H1 (cell line): ENCODE measurements around the gene CAMTA2. TPM values are rescaled to one million over a fixed set of nuclear protein-coding genes. Genes with fewer than 3 reads are reported as not detected.

ENCODE experiments used
- CTCF ChIA-PET: fragments of 300-600 bp; sonication (Branson Sonifier 250); formaldehyde crosslinking; loops from one replicate; lab custom pipeline; 2021; ENCODE audit not compliant: partially characterized antibody; lab: Charles Lee
- POLR2A ChIA-PET: fragments of 300-600 bp; sonication (Branson Sonifier 250); formaldehyde crosslinking; loops from one replicate; lab custom pipeline; 2021; ENCODE audit warnings: inconsistent platforms; ENCODE audit not compliant: partially characterized antibody; lab: Charles Lee
- DNase-seq, 2 experiments: peaks; one replicate each; pipeline versions ENCODE4 v3.0.0 to v3.0.0-alpha.2; 2010 to 2022; ENCODE audit warnings: low spot score in 2 of 2, low read depth in 1 of 2, mixed read lengths in 1 of 2
- FAIRE-seq: peaks from 2 replicates; lab custom pipeline; 2011; peaks lifted over from hg19 to GRCh38; lab: Jason Lieb, UNC
- H2AFZ ChIP-seq: 2 replicates; pipeline ENCODE4 v1.8.1; 2012; ENCODE audit warnings: low read length, inconsistent platforms
- H2AK5ac ChIP-seq: 2 replicates; pipeline ENCODE4 v1.6.1; 2013; ENCODE audit warnings: low read depth, low read length
- H2BK120ac ChIP-seq: replicated peaks from 2 replicates; pipeline ENCODE3; 2013; ENCODE audit warnings: low read depth, low read length, inconsistent platforms
- H2BK12ac ChIP-seq: 2 replicates; pipeline ENCODE4 v1.6.1; 2013; ENCODE audit warnings: low read depth, low read length
- H2BK15ac ChIP-seq: 2 replicates; pipeline ENCODE4 v1.6.1; 2013; ENCODE audit warnings: low read length
- H2BK20ac ChIP-seq: 2 replicates; pipeline ENCODE4 v1.6.1; 2013; ENCODE audit warnings: low read length
- H2BK5ac ChIP-seq: 2 replicates; pipeline ENCODE4 v1.6.1; 2013; ENCODE audit warnings: low read depth, low read length
- H3K14ac ChIP-seq: 2 replicates; pipeline ENCODE4 v1.6.1; 2013; ENCODE audit warnings: inconsistent platforms; ENCODE audit not compliant: insufficient read length
- H3K18ac ChIP-seq: 2 replicates; pipeline ENCODE4 v1.6.1; 2013; ENCODE audit warnings: low read length; ENCODE audit errors: extremely low read depth
- H3K23ac ChIP-seq: 2 replicates; pipeline ENCODE4 v1.6.1; 2013; ENCODE audit warnings: inconsistent platforms; ENCODE audit not compliant: insufficient read length
- H3K23me2 ChIP-seq: 2 replicates; pipeline ENCODE4 v1.6.1; 2013; ENCODE audit warnings: low read depth, low read length
- H3K27ac ChIP-seq: 2 replicates; pipeline ENCODE4 v1.6.1; 2011; ENCODE audit warnings: low read depth, low read length, inconsistent platforms
- H3K27me3 ChIP-seq, 4 experiments: replicated peaks in 1 of 4; 1 replicate in 1 of 4; 2 replicates in 3 of 4; pipeline versions ENCODE4 v1.6.1 to v1.8.1; 2011 to 2013; ENCODE audit warnings: low read length in 3 of 4, mild to moderate bottlenecking in 3 of 4, inconsistent platforms in 2 of 4, mixed read lengths in 2 of 4, moderate library complexity in 1 of 4; ENCODE audit not compliant: control insufficient read depth in 3 of 4, insufficient read depth in 3 of 4; ENCODE audit errors: extremely low read depth in 1 of 4
- H3K36me3 ChIP-seq, 4 experiments: 2 replicates each; pipeline versions ENCODE4 v1.6.1 to v1.8.1; 2011 to 2013; ENCODE audit warnings: mild to moderate bottlenecking in 4 of 4, low read length in 3 of 4, moderate library complexity in 2 of 4, control low read depth in 1 of 4, inconsistent platforms in 1 of 4; ENCODE audit not compliant: insufficient read depth in 4 of 4, control insufficient read depth in 2 of 4
- H3K4ac ChIP-seq: replicated peaks from 2 replicates; pipeline ENCODE3; 2013; ENCODE audit warnings: low read length, low read depth, mixed read lengths, inconsistent platforms; ENCODE audit not compliant: insufficient read length
- H3K4me1 ChIP-seq, 4 experiments: replicated peaks in 1 of 4; 1 replicate in 1 of 4; 2 replicates in 3 of 4; pipeline versions ENCODE4 v1.6.1 to v1.8.1; 2011 to 2013; ENCODE audit warnings: low read length in 3 of 4, inconsistent platforms in 2 of 4, mixed read lengths in 1 of 4; ENCODE audit not compliant: insufficient read depth in 4 of 4, control insufficient read depth in 3 of 4
- H3K4me2 ChIP-seq, 2 experiments: 2 replicates each; pipeline versions ENCODE4 v1.6.1 to v1.8.1; 2011 to 2013; ENCODE audit warnings: low read depth in 2 of 2, low read length in 2 of 2, control low read depth in 1 of 2, inconsistent platforms in 1 of 2, mild to moderate bottlenecking in 1 of 2; ENCODE audit not compliant: insufficient read depth in 1 of 2
- H3K4me3 ChIP-seq, 4 experiments: fragments of 200-600, 300-600 bp in 1 of 4; sonication (generic), shearing (Covaris generic), sonication (Bioruptor Twin) in 1 of 4; 2 replicates each; pipeline versions ENCODE4 v1.5.1 to v1.8.1; 2011 to 2016; ENCODE audit warnings: low read length in 4 of 4, low read depth in 3 of 4, control low read depth in 2 of 4, inconsistent platforms in 2 of 4, mild to moderate bottlenecking in 2 of 4, mixed read lengths in 1 of 4, moderate library complexity in 1 of 4; ENCODE audit not compliant: insufficient read depth in 2 of 4; ENCODE audit errors: extremely low read depth in 1 of 4
- H3K56ac ChIP-seq: replicated peaks from 2 replicates; pipeline ENCODE3; 2013; ENCODE audit warnings: low read depth, mild to moderate bottlenecking, mixed read lengths, low read length, inconsistent platforms; ENCODE audit not compliant: insufficient read length
- H3K79me1 ChIP-seq: 2 replicates; pipeline ENCODE4 v1.6.1; 2013; ENCODE audit warnings: low read depth, low read length, control low read depth
- H3K79me2 ChIP-seq, 2 experiments: 2 replicates each; pipeline versions ENCODE4 v1.6.1 to v1.8.1; 2012 to 2013; ENCODE audit warnings: low read length in 2 of 2, mild to moderate bottlenecking in 2 of 2, inconsistent platforms in 1 of 2; ENCODE audit not compliant: insufficient read depth in 2 of 2, control insufficient read depth in 1 of 2
- H3K9ac ChIP-seq, 4 experiments: replicated peaks in 1 of 4; 1 replicate in 1 of 4; 2 replicates in 3 of 4; pipeline versions ENCODE4 v1.6.1 to v1.8.1; 2011 to 2013; ENCODE audit warnings: low read depth in 3 of 4, low read length in 3 of 4, control low read depth in 2 of 4, mild to moderate bottlenecking in 2 of 4, moderate library complexity in 2 of 4, inconsistent platforms in 1 of 4; ENCODE audit errors: extremely low read depth in 1 of 4
- H3K9me3 ChIP-seq, 2 experiments: 2 replicates each; pipeline versions ENCODE4 v1.6.1 to v1.8.1; 2012 to 2013; ENCODE audit warnings: mild to moderate bottlenecking in 2 of 2, moderate library complexity in 2 of 2, control low read depth in 1 of 2, inconsistent platforms in 1 of 2, low read depth in 1 of 2, low read length in 1 of 2, mixed read lengths in 1 of 2; ENCODE audit not compliant: insufficient read depth in 2 of 2
- H4K20me1 ChIP-seq, 2 experiments: replicated peaks in 1 of 2; 2 replicates each; pipeline versions ENCODE3 to v1.8.1; 2011 to 2013; ENCODE audit warnings: inconsistent platforms in 2 of 2, low read length in 2 of 2, mild to moderate bottlenecking in 1 of 2; ENCODE audit not compliant: insufficient read depth in 2 of 2, control insufficient read depth in 1 of 2
- H4K5ac ChIP-seq: 2 replicates; pipeline ENCODE4 v1.6.1; 2013; ENCODE audit warnings: low read length, low read depth, mixed read lengths, inconsistent platforms; ENCODE audit not compliant: insufficient read length
- H4K8ac ChIP-seq: 2 replicates; pipeline ENCODE4 v1.8.0; 2013; ENCODE audit warnings: mild to moderate bottlenecking, moderate library complexity, low read length, inconsistent platforms; ENCODE audit not compliant: insufficient read depth; ENCODE audit errors: extremely low read depth
- H4K91ac ChIP-seq: replicated peaks from 2 replicates; pipeline ENCODE3; 2013; ENCODE audit warnings: low read length, mixed read lengths, inconsistent platforms; ENCODE audit not compliant: insufficient read length
- HDAC2 ChIP-seq, 2 experiments: fragments of 300-600 bp in 1 of 2; sonication (generic) in 1 of 2; IDR thresholded peaks; 2 replicates each; pipeline ENCODE4 v1.6.1; 2011 to 2012; ENCODE audit warnings: low read depth in 2 of 2, low read length in 2 of 2, mild to moderate bottlenecking in 2 of 2, moderate library complexity in 2 of 2, borderline replicate concordance in 1 of 2, inconsistent platforms in 1 of 2
- POLR2A ChIP-seq, 2 experiments: IDR thresholded peaks; 1 replicate in 1 of 2; 2 replicates in 1 of 2; pipeline ENCODE4 v1.6.1; 2011; ENCODE audit warnings: low read depth in 2 of 2, low read length in 2 of 2, mild to moderate bottlenecking in 2 of 2; ENCODE audit errors: control extremely low read depth in 1 of 2
- TBP ChIP-seq: IDR thresholded peaks from 2 replicates; pipeline ENCODE4 v1.6.1; 2011; ENCODE audit warnings: low read depth, low read length, improper control_type of control experiment
- WGBS, 2 experiments: shearing (Covaris generic) in 1 of 2; methylation state at CpG; one replicate each; pipeline versions ENCODE4 v1.1.6 to v1.1.7; 2013 to 2015; ENCODE audit warnings: low lambda C conversion rate in 2 of 2, mixed read lengths in 2 of 2, inconsistent platforms in 1 of 2, low coverage in 1 of 2, missing lambda C conversion rate in 1 of 2; ENCODE audit not compliant: insufficient replicate concordance in 2 of 2, insufficient coverage in 1 of 2, insufficient read length in 1 of 2; ENCODE audit errors: extremely low coverage in 1 of 2, missing lambda C conversion rate in 1 of 2; 5-methylcytosine and 5-hydroxymethylcytosine counted together
- polyA plus RNA-seq, 7 experiments: library from polyadenylated mRNA; depleted of rRNA in 3 of 7; stranded (reverse) in 5 of 7; unstranded in 2 of 7; fragments of >200 nt in 5 of 7; fragments of 200-250 nt in 2 of 7; gene quantifications; 1 replicate in 5 of 7; 2 replicates in 1 of 7; 4 replicates in 1 of 7; pipeline versions ENCODE4 v1.2.1 to v1.2.3, GENCODE V29; 2011 to 2013; ENCODE audit warnings: missing spikeins in 2 of 7, mixed read lengths in 2 of 7
- total RNA-seq: library from RNA; stranded (reverse); fragmentation: NEBNext Ultra II Directional; extraction: Animal tissue kit (Norgen Biotek cat#: 25700); gene quantifications from 2 replicates; pipeline ENCODE4 v1.2.1, GENCODE V29; 2021

CAMTA2 gene
- total and polyA plus RNA-seq, 2 of the 8 experiments (the other 6 are each of a cell fraction or from before 2014, with no cell fraction given) = 5.5 to 12.0 TPM

GRCh38 chr17:4969047-4969550 lies 18.4 kb downstream of the CAMTA2 start:
- Histone ChIP-seq H3K14ac (no peak overlapping the region), H4K91ac (peak overlapping the region; percentile 77), H3K9ac (peak overlapping the region in 3 of 4 experiments; percentile 31 to 93 (median 77); a peak in 6 of 7 replicates), H3K36me3 (peaks cover 0 to 11% (median 0%) of the 10 kb centered on the region in 4 experiments; a peak in 1 of 8 replicates), H4K8ac (peak overlapping the region; percentile 26; the same call in 1 of the 2 replicates), H3K27ac (no peak overlapping the region; the same call in 1 of the 2 replicates), H3K18ac (peak overlapping the region; percentile 93), H3K56ac (peak overlapping the region; percentile 75), H2BK5ac (peak overlapping the region; percentile 96), H3K23ac (no peak overlapping the region), H2BK15ac (peak overlapping the region; percentile 72; the same call in 1 of the 2 replicates), H3K27me3 (peaks cover 0 to 15% (median 6%) of the 10 kb centered on the region in 4 experiments; a peak in 3 of 7 replicates), H2BK20ac (no peak overlapping the region), H3K9me3 (no peaks in the 10 kb centered on the region), H2AFZ (no peak overlapping the region), H3K23me2 (peaks cover 19% of the 10 kb centered on the region; the same call in 1 of the 2 replicates), H3K4ac (peak overlapping the region; percentile 55), H4K5ac (peak overlapping the region; percentile 95), H2BK120ac (no peak overlapping the region), H2BK12ac (peak overlapping the region; percentile 17; the same call in 1 of the 2 replicates), H3K79me2 (peaks cover 0 to 16% of the 10 kb centered on the region in 2 experiments; a peak in 2 of 4 replicates), H2AK5ac (0 out of 2 replicates have a peak overlapping the region, but pooled peaks have one; percentile 86), H4K20me1 (peaks cover 2 to 11% of the 10 kb centered on the region in 2 experiments), H3K4me1 (peaks cover 2 to 16% (median 9%) of the 10 kb centered on the region in 4 experiments), H3K79me1 (peaks cover 3% of the 10 kb centered on the region; the same call in 1 of the 2 replicates), H3K4me3 (peak overlapping the region; percentile 71 to 90 (median 85)), H3K4me2 (peak overlapping the region; percentile 92 to 99)
- DNase-seq (no peak), FAIRE-seq (no peak)
- TF ChIP-seq POLR2A (IDR thresholded peaks at IDR 0.05; ENCODE audit: control extremely low read depth in 1 of 2, low read depth in 2 of 2, low read length in 2 of 2) (peak in 1 of 2 experiments; percentile 47; a peak in 1 of 3 replicates), TBP (peak; percentile 17; the same call in 1 of the 2 replicates), HDAC2 (IDR thresholded peaks at IDR 0.05; ENCODE audit: borderline replicate concordance in 1 of 2, low read depth in 2 of 2, low read length in 2 of 2) (no peak)
- CTCF ChIA-PET = interaction anchor here (1.0 to 6.2 kb wide), 4 partner anchors 9 to 60 kb away, joined by 3 to 31 read pairs (median 6); partner anchors contain the start of gene ENO3
- 45% methylated on average over 15 of the region's 15 CpGs; no CpG with 5 or more reads in 1 of the 2 experiments for WGBS, 2 experiments
- POLR2A ChIA-PET = interaction anchor here (0.6 to 32.4 kb wide), 12 partner anchors 9 to 243 kb away, joined by 3 to 987 read pairs (median 5); partner anchors contain the start of genes C17orf107, CAMTA2, ENO3 and INCA1
